ENCODE measurements around the gene UGT1A1.

The UGT1A1 gene

GRCh38 chr2:233754872-233755611 lies 5.0 kb upstream of the UGT1A1 start:
- intact Hi-C loops (cut with DNase I), result no loop called here
- DNase-seq, result no peak

GRCh38 chr2:233756429-233757081 lies 3.5 kb upstream of the UGT1A1 start:
- DNase-seq, result no peak
- intact Hi-C loops (cut with DNase I), result no loop called here

GRCh38 chr2:233758141-233758540 lies 1.9 kb upstream of the UGT1A1 start:
- intact Hi-C loops (cut with DNase I), result no loop called here
- DNase-seq, result no peak

- intact Hi-C loops (cut with DNase I), result no loop called here
Measured at GRCh38 chr2:233758849-233759248, 1.2 kb upstream of the UGT1A1 start.

GRCh38 chr2:233761040-233761769 lies 1.1 kb downstream of the UGT1A1 start:
- intact Hi-C loops (cut with DNase I), result no loop called here
- no peak for DNase-seq

More at GRCh38 chr2:233758849-233759248, 1.2 kb upstream of the UGT1A1 start:
- no peak for DNase-seq

GRCh38 chr2:233764264-233764663 lies 4.2 kb downstream of the UGT1A1 start:
- DNase-seq, result no peak
- intact Hi-C loops (cut with DNase I), result no loop called here

- no peak for DNase-seq
- intact Hi-C loops (cut with DNase I), result no loop called here
Measured at GRCh38 chr2:233764761-233765160, 4.7 kb downstream of the UGT1A1 start.

- intact Hi-C loops (cut with DNase I), result no loop called here
- no peak for DNase-seq
Measured at GRCh38 chr2:233766416-233766815, 6.3 kb downstream of the UGT1A1 start.

- intact Hi-C loops (cut with DNase I), result no loop called here
- no peak for DNase-seq
Measured at GRCh38 chr2:233768076-233768475, 8.0 kb downstream of the UGT1A1 start.

GRCh38 chr2:233769260-233769659 lies 9.2 kb downstream of the UGT1A1 start:
- no peak for DNase-seq
- intact Hi-C loops (cut with DNase I), result no loop called here

GRCh38 chr2:233772153-233772552 lies 12.1 kb downstream of the UGT1A1 start:
- no peak for DNase-seq
- intact Hi-C loops (cut with DNase I), result no loop called here

- intact Hi-C loops (cut with DNase I), result no loop called here
Measured at GRCh38 chr2:233772583-233772982, 12.5 kb downstream of the UGT1A1 start.

GRCh38 chr2:233773854-233774253 lies 13.8 kb downstream of the UGT1A1 start:
- intact Hi-C loops (cut with DNase I), result no loop called here
- peak in 1 of 42 donors; percentile 13 for DNase-seq

More at GRCh38 chr2:233772583-233772982, 12.5 kb downstream of the UGT1A1 start:
- DNase-seq, result no peak

GRCh38 chr2:233775414-233775813 lies 15.3 kb downstream of the UGT1A1 start:
- intact Hi-C loops (cut with DNase I), result no loop called here
- DNase-seq, result no peak

GRCh38 chr2:233778030-233778429 lies 18.0 kb downstream of the UGT1A1 start, which contains the start of gene MROH2A:
MROH2A (plus strand) TSS chr2:233778330; CDS start chr2:233779359, 1,029 bp downstream.
- DNase-seq, result no peak
- intact Hi-C loops (cut with DNase I), result no loop called here

- intact Hi-C loops (cut with DNase I), result no loop called here
- no peak for DNase-seq
Measured at GRCh38 chr2:233779722-233780121, 19.7 kb downstream of the UGT1A1 start.

GRCh38 chr2:233780771-233781170 lies 20.7 kb downstream of the UGT1A1 start:
- DNase-seq, result no peak
- intact Hi-C loops (cut with DNase I), result no loop called here

GRCh38 chr2:233789554-233789953 lies 29.5 kb downstream of the UGT1A1 start:
- DNase-seq, result peak in 2 of 42 donors; percentile 29 to 30
- intact Hi-C loops (cut with DNase I), result no loop called here

- intact Hi-C loops (cut with DNase I), result no loop called here
- DNase-seq, result peak in 2 of 42 donors; percentile 21 to 24
Measured at GRCh38 chr2:233791151-233791882, 31.2 kb downstream of the UGT1A1 start.

Data from head of caudate nucleus (tissue), 42 donors.